ENCODE results near the gene RAPGEF5. TPM values are rescaled to one million over a fixed set of nuclear protein-coding genes. Genes with fewer than 3 reads are reported as not detected.

RAPGEF5 gene
- polyA plus RNA-seq, 1 donor: 13.9 TPM

- DNase-seq (ENCODE audit: low read depth): no peak
Measured at GRCh38 chr7:22154143-22154529, 202.8 kb downstream of the RAPGEF5 start.

- no peak for DNase-seq (ENCODE audit: low read depth)
Measured at GRCh38 chr7:22153432-22154142, 203.4 kb downstream of the RAPGEF5 start.

GRCh38 chr7:22152690-22153089 lies 204.3 kb downstream of the RAPGEF5 start:
- DNase-seq (ENCODE audit: low read depth): no peak

- DNase-seq (ENCODE audit: low read depth): no peak
Measured at GRCh38 chr7:22151901-22152300, 205.1 kb downstream of the RAPGEF5 start.

- no peak for DNase-seq (ENCODE audit: low read depth)
Measured at GRCh38 chr7:22150221-22150620, 206.7 kb downstream of the RAPGEF5 start.

- DNase-seq (ENCODE audit: low read depth): no peak
Measured at GRCh38 chr7:22147868-22148267, 209.1 kb downstream of the RAPGEF5 start.

GRCh38 chr7:22146961-22147512 lies 209.9 kb downstream of the RAPGEF5 start:
- no peak for DNase-seq (ENCODE audit: low read depth)

GRCh38 chr7:22144950-22145349 lies 212.0 kb downstream of the RAPGEF5 start:
- no peak for DNase-seq (ENCODE audit: low read depth)

- no peak for DNase-seq (ENCODE audit: low read depth)
Measured at GRCh38 chr7:22143491-22143890, 213.5 kb downstream of the RAPGEF5 start.

- no peak for DNase-seq (ENCODE audit: low read depth)
Measured at GRCh38 chr7:22142572-22142971, 214.4 kb downstream of the RAPGEF5 start.

GRCh38 chr7:22141355-22141754 lies 215.6 kb downstream of the RAPGEF5 start:
- DNase-seq (ENCODE audit: low read depth): no peak

- DNase-seq (ENCODE audit: low read depth): no peak
Measured at GRCh38 chr7:22140578-22140977, 216.4 kb downstream of the RAPGEF5 start.

- DNase-seq (ENCODE audit: low read depth): no peak
Measured at GRCh38 chr7:22138886-22139285, 218.1 kb downstream of the RAPGEF5 start.

- DNase-seq (ENCODE audit: low read depth): no peak
Measured at GRCh38 chr7:22138106-22138505, 218.8 kb downstream of the RAPGEF5 start.

GRCh38 chr7:22137466-22137865 lies 219.5 kb downstream of the RAPGEF5 start:
- DNase-seq (ENCODE audit: low read depth): no peak

- DNase-seq (ENCODE audit: low read depth): no peak
Measured at GRCh38 chr7:22137026-22137425, 219.9 kb downstream of the RAPGEF5 start.

GRCh38 chr7:22129819-22130580 lies 227.0 kb downstream of the RAPGEF5 start:
- DNase-seq (ENCODE audit: low read depth): no peak

- no peak for DNase-seq (ENCODE audit: low read depth)
Measured at GRCh38 chr7:22129166-22129565, 227.8 kb downstream of the RAPGEF5 start.

GRCh38 chr7:22128528-22128920 lies 228.4 kb downstream of the RAPGEF5 start:
- DNase-seq (ENCODE audit: low read depth): no peak

- DNase-seq (ENCODE audit: low read depth): no peak
Measured at GRCh38 chr7:22127835-22128527, 229.0 kb downstream of the RAPGEF5 start.

- no peak for DNase-seq (ENCODE audit: low read depth)
Measured at GRCh38 chr7:22125436-22125835, 231.5 kb downstream of the RAPGEF5 start.

GRCh38 chr7:22124941-22125340 lies 232.0 kb downstream of the RAPGEF5 start:
- DNase-seq (ENCODE audit: low read depth): no peak

All from forelimb muscle (tissue), 1 donor.